GM21619 (cell line): ENCODE measurements around the gene VTI1A.
"Not testable (repeated sequence)": the region's sequence is repeated elsewhere in the genome, so short reads cannot be mapped to it uniquely, and the experiment has no call there.

Experiments
- ATAC-seq: cut with Tn5 transposase; IDR thresholded peaks from one replicate; pipeline ENCODE4 v1.9.1; 2021; ENCODE audit not compliant: unreplicated experiment

The VTI1A gene

GRCh38 chr10:112848868-112849430 is 401.9 kb downstream of the VTI1A start:
- ATAC-seq = no peak

GRCh38 chr10:112849546-112849945 is 402.5 kb downstream of the VTI1A start:
- no peak for ATAC-seq

- no peak for ATAC-seq
Measured at GRCh38 chr10:112851181-112851580, 404.2 kb downstream of the VTI1A start.

- ATAC-seq = no peak
Measured at GRCh38 chr10:112851588-112852211, 404.7 kb downstream of the VTI1A start.

GRCh38 chr10:112852306-112852705 is 405.3 kb downstream of the VTI1A start:
- no peak for ATAC-seq

- ATAC-seq = no peak
Measured at GRCh38 chr10:112855134-112855533, 408.1 kb downstream of the VTI1A start.

GRCh38 chr10:112857493-112857892 is 410.5 kb downstream of the VTI1A start:
- ATAC-seq = no peak

GRCh38 chr10:112858986-112859651 is 412.1 kb downstream of the VTI1A start:
- ATAC-seq = no peak

GRCh38 chr10:112859793-112860192 is 412.8 kb downstream of the VTI1A start:
- ATAC-seq = no peak

- ATAC-seq = not testable (repeated sequence)
Measured at GRCh38 chr10:112863461-112863860, 416.4 kb downstream of the VTI1A start.
